GM21423 (cell line): Measurements from ENCODE around the gene S100A4.

Experiments
- ATAC-seq: cut with Tn5 transposase; IDR thresholded peaks from one replicate; pipeline ENCODE4 v1.9.1; 2021; ENCODE audit warnings: mild to moderate bottlenecking, moderate library complexity; ENCODE audit not compliant: unreplicated experiment

The S100A4 gene

GRCh38 chr1:153548722-153549688 is 3.4 kb upstream of the S100A4 start, which contains the start of gene S100A3:
S100A3 (minus strand) TSS chr1:153549258; CDS start chr1:153548485, 773 bp downstream.
- no peak for ATAC-seq

GRCh38 chr1:153547560-153548551 is 2.2 kb upstream of the S100A4 start:
- ATAC-seq, result no peak

- no peak for ATAC-seq
Observed at GRCh38 chr1:153546796-153547559, 1.4 kb upstream of the S100A4 start.

- ATAC-seq, result no peak
Observed at GRCh38 chr1:153546371-153546770, 765 bp upstream of the S100A4 start.

- no peak for ATAC-seq
Observed at GRCh38 chr1:153544453-153545066, 1.0 kb downstream of the S100A4 start.

GRCh38 chr1:153543736-153544135 is 1.9 kb downstream of the S100A4 start:
- ATAC-seq, result no peak

GRCh38 chr1:153542956-153543711 is 2.5 kb downstream of the S100A4 start:
- ATAC-seq, result no peak

GRCh38 chr1:153541641-153542590 is 3.7 kb downstream of the S100A4 start:
- no peak for ATAC-seq

- no peak for ATAC-seq
Observed at GRCh38 chr1:153540394-153541361, 4.9 kb downstream of the S100A4 start, which contains the start of gene S100A5. S100A5 (minus strand) TSS chr1:153540934; CDS start chr1:153540191, 743 bp downstream.

- no peak for ATAC-seq
Observed at GRCh38 chr1:153539395-153540093, 6.1 kb downstream of the S100A4 start.

GRCh38 chr1:153538315-153538821 is 7.2 kb downstream of the S100A4 start:
- no peak for ATAC-seq

GRCh38 chr1:153537376-153537730 is 8.3 kb downstream of the S100A4 start:
- ATAC-seq, result no peak

GRCh38 chr1:153536671-153537375 is 8.8 kb downstream of the S100A4 start:
- ATAC-seq, result no peak

- no peak for ATAC-seq
Observed at GRCh38 chr1:153536012-153536670, 9.5 kb downstream of the S100A4 start.
